ENCODE data around the gene ROCK1.

DNA sequence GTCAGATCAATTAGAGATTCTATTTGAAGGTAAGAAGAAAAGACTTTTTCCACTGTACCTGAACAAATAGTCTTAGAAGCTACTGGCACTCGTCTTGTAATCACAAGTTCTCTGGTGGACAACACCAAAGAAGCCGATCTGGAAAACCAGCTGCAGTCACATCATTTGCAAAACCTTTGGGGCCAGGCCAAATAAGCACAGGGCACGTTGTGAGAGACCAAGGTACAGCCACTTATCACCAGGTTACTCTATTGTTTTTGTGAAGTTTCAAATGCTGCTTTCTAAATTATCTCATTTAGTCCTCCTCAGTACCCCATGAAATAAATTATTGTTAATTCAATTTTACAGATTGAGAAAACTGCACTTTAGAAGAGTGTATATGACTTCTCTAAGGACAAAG, 18.5 kb downstream of the ROCK1 start:
- TF ChIP-seq POLR2A (IDR thresholded peaks at IDR 0.05; ENCODE audit: low read length) (no peak), GATA1 (IDR thresholded peaks at IDR 0.05; ENCODE audit: low read depth, low read length) (no peak)
